CD8-positive, alpha-beta memory T cell (primary cell): ENCODE measurements around the gene DDR1. TPM values are rescaled to one million over a fixed set of nuclear protein-coding genes. Genes with fewer than 3 reads are reported as not detected.
A peak's percentile ranks its signal among the peaks of the same experiment; 100 is the strongest.

Source experiments
- CTCF ChIA-PET: fragments of 350-600 bp; sonication (Branson Sonifier 250); formaldehyde crosslinking; loops from one replicate; lab custom pipeline; 2021; ENCODE audit warnings: antibody characterized with exemption; lab: Charles Lee
- POLR2A ChIA-PET: fragments of 350-600 bp; sonication (Branson Sonifier 250); formaldehyde crosslinking; loops from one replicate; lab custom pipeline; 2021; ENCODE audit warnings: antibody characterized with exemption; lab: Charles Lee
- DNase-seq, 5 donors: peaks; one replicate each; pipeline versions ENCODE4 v3.0.0 to v3.0.0-alpha.2; 2020 to 2022; ENCODE audit warnings: mixed read lengths in 1 of 5
- H3K27ac ChIP-seq: one replicate; pipeline ENCODE4 v1.7.0; 2013; ENCODE audit warnings: low read depth, mild to moderate bottlenecking, low read length, moderate library complexity
- H3K27me3 ChIP-seq: 2 replicates; pipeline ENCODE4 v1.7.0; 2013; ENCODE audit warnings: low read length, mild to moderate bottlenecking; ENCODE audit not compliant: insufficient read depth, poor library complexity, severe bottlenecking
- H3K36me3 ChIP-seq: 2 replicates; pipeline ENCODE4 v1.7.0; 2013; ENCODE audit warnings: mild to moderate bottlenecking, low read length, moderate library complexity; ENCODE audit not compliant: insufficient read depth
- H3K4me1 ChIP-seq: 2 replicates; pipeline ENCODE4 v1.7.0; 2013; ENCODE audit warnings: mild to moderate bottlenecking, low read length, moderate library complexity; ENCODE audit not compliant: insufficient read depth
- H3K4me3 ChIP-seq: 2 replicates; pipeline ENCODE4 v1.7.0; 2013; ENCODE audit warnings: mild to moderate bottlenecking, low read length
- H3K9me3 ChIP-seq: 2 replicates; pipeline ENCODE4 v1.7.0; 2013; ENCODE audit warnings: mild to moderate bottlenecking, low read length
- H3K27ac Mint-ChIP-seq, 8 donors: one replicate each; pipeline ENCODE4 v1.8.0; 2020 to 2021; ENCODE audit warnings: mixed read lengths in 8 of 8, mild to moderate bottlenecking in 6 of 8, inconsistent platforms in 3 of 8, moderate library complexity in 3 of 8
- H3K27me3 Mint-ChIP-seq, 2 donors: one replicate each; pipeline ENCODE4 v1.8.0; 2020 to 2021; ENCODE audit warnings: mixed read lengths in 2 of 2, mild to moderate bottlenecking in 1 of 2, moderate library complexity in 1 of 2
- H3K36me3 Mint-ChIP-seq, 3 donors: one replicate each; pipeline ENCODE4 v1.8.0; 2020 to 2021; ENCODE audit warnings: mixed read lengths in 3 of 3, inconsistent platforms in 1 of 3, mild to moderate bottlenecking in 1 of 3
- H3K4me1 Mint-ChIP-seq, 3 donors: one replicate each; pipeline ENCODE4 v1.8.0; 2020 to 2021; ENCODE audit warnings: mixed read lengths in 3 of 3, inconsistent platforms in 1 of 3, mild to moderate bottlenecking in 1 of 3
- H3K4me3 Mint-ChIP-seq, 7 donors: one replicate each; pipeline ENCODE4 v1.8.0; 2020 to 2021; ENCODE audit warnings: mixed read lengths in 7 of 7, mild to moderate bottlenecking in 6 of 7, moderate library complexity in 4 of 7, inconsistent platforms in 2 of 7
- H3K9me3 Mint-ChIP-seq, 5 donors: one replicate each; pipeline ENCODE4 v1.8.0; 2020 to 2022; ENCODE audit warnings: mixed read lengths in 5 of 5, mild to moderate bottlenecking in 3 of 5, moderate library complexity in 2 of 5, inconsistent platforms in 1 of 5
- polyA plus RNA-seq: library from polyadenylated mRNA; unstranded; fragments of 300-500 nt; fragmentation: Illumina TruSeq; gene quantifications from one replicate; pipeline ENCODE4 v1.2.3, GENCODE V29; 2021
- total RNA-seq, 2 experiments: library from RNA; stranded (reverse); gene quantifications; one replicate each; pipeline ENCODE4 v1.2.3, GENCODE V29; 2021

Gene DDR1
- total and polyA plus RNA-seq, 3 experiments from 2014 or later = 1.2 to 10.5 (median 10.1) TPM

DNA sequence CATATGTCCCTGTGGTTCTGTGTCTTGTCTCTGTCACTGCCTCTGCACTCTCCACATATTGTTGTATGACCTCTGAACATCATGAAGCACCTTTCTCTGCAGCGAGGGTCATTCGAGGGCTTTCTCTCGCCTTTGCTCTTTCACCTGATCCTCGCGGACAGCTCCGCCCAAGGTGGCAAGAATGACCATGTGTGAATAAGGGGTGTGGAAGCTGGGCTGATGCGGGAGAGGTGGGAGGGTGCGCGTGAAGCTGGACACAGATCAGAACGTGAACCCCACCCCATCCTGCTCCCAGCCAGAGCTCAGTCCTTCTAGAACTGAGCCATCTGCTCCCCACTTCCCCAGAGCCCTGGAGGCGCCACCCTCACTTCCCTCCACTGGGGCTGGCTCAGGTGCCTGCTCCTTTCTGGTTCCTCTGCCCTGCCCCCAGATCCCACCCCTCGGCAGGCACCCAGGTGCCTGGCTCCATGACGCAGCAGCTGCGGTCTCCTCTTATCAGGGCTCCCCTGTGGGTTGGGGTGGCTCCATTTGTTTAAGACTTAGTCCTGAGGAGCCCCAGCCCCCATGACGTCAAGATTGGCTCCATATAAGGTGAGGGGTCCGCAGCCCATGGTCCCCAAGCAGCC, 56.2 kb downstream of the DDR1 start, which contains the start of gene MUCL3:
TSS of gene MUCL3 (plus strand) at position 613 of the 626 bp plus-strand sequence. CDS start 27 bp downstream, outside the sequence.
- Histone ChIP-seq H3K27me3 (peaks cover 22% of the 10 kb centered on the region), H3K4me3 (no peak within 1 kb of the TSS), H3K27ac (no peak within 1 kb of the TSS), H3K4me1 (no peaks in the 10 kb centered on the region), H3K9me3 (no peaks in the 10 kb centered on the region), H3K36me3 (no peaks in the 10 kb centered on the region)
- Mint-ChIP-seq H3K4me1 (peaks cover 0 to 1% (median 0%) of the 10 kb centered on the region in 3 donors), H3K27me3 (peaks cover 34 to 77% of the 10 kb centered on the region in 2 donors), H3K4me3 (no peak within 1 kb of the TSS), H3K36me3 (peaks cover 0 to 3% (median 0%) of the 10 kb centered on the region in 3 donors), H3K9me3 (no peaks in the 10 kb centered on the region), H3K27ac (no peak within 1 kb of the TSS)
- ChIA-PET POLR2A (no interaction called here), CTCF (interaction anchor here (1.0 kb wide), 1 partner anchor 18 kb away, joined by 3 read pairs; no protein-coding TSS in a partner anchor)
- DNase-seq = no peak

DNA sequence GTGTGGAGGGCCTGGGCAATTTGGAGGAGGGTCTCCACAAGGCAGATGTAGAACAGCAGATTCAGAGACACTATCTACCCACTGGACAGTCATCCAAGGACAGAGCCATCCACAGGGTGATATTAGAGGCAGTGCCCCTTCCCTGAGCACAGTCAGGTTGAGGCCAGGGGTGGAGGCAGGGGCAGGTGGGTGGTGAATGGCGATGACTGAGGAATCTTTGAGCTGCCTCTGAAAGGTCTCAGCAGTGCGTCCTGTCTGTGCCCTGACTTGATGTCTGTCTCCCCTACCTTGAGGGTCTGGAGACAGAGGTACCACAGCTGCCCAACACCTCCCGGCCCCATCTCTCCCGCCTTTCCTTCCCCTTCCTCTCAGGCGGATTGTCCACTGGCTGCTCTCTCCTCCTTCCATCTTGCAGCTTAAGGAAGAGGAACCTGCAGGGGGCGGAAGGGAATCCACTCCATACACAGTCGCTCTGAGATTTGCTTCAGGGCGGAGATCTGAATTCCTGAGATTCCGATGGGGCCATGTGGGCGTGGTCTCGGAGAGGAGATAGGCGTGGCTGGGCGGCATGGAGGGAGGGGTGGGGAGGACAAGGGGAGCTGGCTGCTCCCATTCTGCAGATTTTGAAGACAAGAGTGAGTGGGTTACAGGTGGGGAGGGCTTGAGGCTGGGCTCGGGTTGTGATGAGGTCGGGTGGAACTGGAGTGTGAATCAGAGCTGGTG, 58.2 kb downstream of the DDR1 start:
- peaks cover 0 to 3% (median 0%) of the 10 kb centered on the region in 3 donors for H3K36me3 Mint-ChIP-seq
- H3K4me1 Mint-ChIP-seq = peaks cover 0 to 1% (median 0%) of the 10 kb centered on the region in 3 donors
- H3K4me3 ChIP-seq = no peak overlapping the region
- H3K36me3 ChIP-seq = no peaks in the 10 kb centered on the region
- CTCF ChIA-PET = interaction anchor here (1.8 kb wide), 1 partner anchor 137 kb away, joined by 5 read pairs; no protein-coding TSS in a partner anchor
- no peak overlapping the region for H3K4me3 Mint-ChIP-seq
- H3K27me3 Mint-ChIP-seq = peaks cover 40 to 72% of the 10 kb centered on the region in 2 donors
- POLR2A ChIA-PET = no interaction called here
- H3K4me1 ChIP-seq = no peaks in the 10 kb centered on the region
- no peak overlapping the region for H3K27ac ChIP-seq
- no peaks in the 10 kb centered on the region for H3K9me3 Mint-ChIP-seq
- DNase-seq = no peak
- peaks cover 22% of the 10 kb centered on the region for H3K27me3 ChIP-seq
- peak overlapping the region in 1 of 8 donors; percentile 61 for H3K27ac Mint-ChIP-seq
- no peaks in the 10 kb centered on the region for H3K9me3 ChIP-seq

DNA sequence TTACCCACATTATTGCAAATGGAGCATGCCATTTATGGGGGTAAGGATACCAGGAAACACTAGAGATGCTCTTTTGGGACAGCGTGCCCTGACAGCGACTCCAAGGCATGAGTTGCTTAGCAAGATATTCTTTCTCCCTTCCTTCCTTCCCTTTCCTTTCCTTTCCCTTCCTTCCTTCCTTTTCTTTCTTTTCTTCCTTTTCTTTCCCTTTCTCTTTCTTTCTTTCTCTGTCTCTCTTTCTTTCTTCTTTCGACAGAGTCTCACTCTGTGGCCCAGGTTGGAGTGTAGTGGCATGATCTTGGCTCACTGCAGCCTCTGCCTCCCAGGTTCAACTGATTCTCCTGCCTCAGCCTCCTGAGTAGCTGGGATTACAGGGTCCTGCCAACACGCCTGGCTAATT, 59.7 kb downstream of the DDR1 start:
- H3K27ac Mint-ChIP-seq = no peak overlapping the region
- H3K9me3 Mint-ChIP-seq = no peaks in the 10 kb centered on the region
- Histone ChIP-seq H3K27ac (no peak overlapping the region), H3K9me3 (no peaks in the 10 kb centered on the region), H3K27me3 (peaks cover 18% of the 10 kb centered on the region), H3K36me3 (no peaks in the 10 kb centered on the region), H3K4me3 (no peak overlapping the region), H3K4me1 (no peaks in the 10 kb centered on the region)
- H3K4me1 Mint-ChIP-seq = peaks cover 0 to 1% (median 0%) of the 10 kb centered on the region in 3 donors
- no peak overlapping the region for H3K4me3 Mint-ChIP-seq
- H3K36me3 Mint-ChIP-seq = peaks cover 0 to 9% (median 0%) of the 10 kb centered on the region in 3 donors
- ChIA-PET POLR2A (no interaction called here), CTCF (no interaction called here)
- peaks cover 51 to 74% of the 10 kb centered on the region in 2 donors for H3K27me3 Mint-ChIP-seq
- DNase-seq = no peak

DNA sequence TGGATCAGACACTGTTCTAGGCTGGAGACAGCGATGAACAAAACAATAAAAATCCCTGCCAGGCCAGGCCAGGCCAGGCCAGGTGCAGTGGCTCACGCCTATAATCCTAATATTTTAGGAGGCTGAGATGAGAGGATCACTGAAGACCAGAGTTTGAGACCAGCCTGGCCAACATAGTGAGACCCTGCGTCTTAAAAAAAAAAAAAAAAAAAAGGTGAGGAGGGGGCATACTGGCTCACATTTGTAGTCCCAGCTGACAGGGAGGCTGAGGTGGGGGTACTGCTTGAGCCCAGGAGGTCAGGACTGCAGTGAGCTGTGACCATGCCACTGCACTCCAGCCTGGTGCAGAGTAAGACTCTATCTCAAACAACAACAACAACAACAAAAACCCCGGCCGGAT, 61.0 kb downstream of the DDR1 start:
- peaks cover 0 to 18% (median 0%) of the 10 kb centered on the region in 3 donors for H3K36me3 Mint-ChIP-seq
- Histone ChIP-seq H3K27ac (no peak overlapping the region), H3K4me3 (no peak overlapping the region), H3K27me3 (peaks cover 13% of the 10 kb centered on the region), H3K9me3 (no peaks in the 10 kb centered on the region), H3K4me1 (no peaks in the 10 kb centered on the region), H3K36me3 (no peaks in the 10 kb centered on the region)
- ChIA-PET CTCF (no interaction called here), POLR2A (no interaction called here)
- DNase-seq = no peak
- no peak overlapping the region for H3K4me3 Mint-ChIP-seq
- peaks cover 55 to 70% of the 10 kb centered on the region in 2 donors for H3K27me3 Mint-ChIP-seq
- H3K27ac Mint-ChIP-seq = no peak overlapping the region
- no peaks in the 10 kb centered on the region for H3K9me3 Mint-ChIP-seq
- H3K4me1 Mint-ChIP-seq = peaks cover 0 to 1% (median 0%) of the 10 kb centered on the region in 3 donors

DNA sequence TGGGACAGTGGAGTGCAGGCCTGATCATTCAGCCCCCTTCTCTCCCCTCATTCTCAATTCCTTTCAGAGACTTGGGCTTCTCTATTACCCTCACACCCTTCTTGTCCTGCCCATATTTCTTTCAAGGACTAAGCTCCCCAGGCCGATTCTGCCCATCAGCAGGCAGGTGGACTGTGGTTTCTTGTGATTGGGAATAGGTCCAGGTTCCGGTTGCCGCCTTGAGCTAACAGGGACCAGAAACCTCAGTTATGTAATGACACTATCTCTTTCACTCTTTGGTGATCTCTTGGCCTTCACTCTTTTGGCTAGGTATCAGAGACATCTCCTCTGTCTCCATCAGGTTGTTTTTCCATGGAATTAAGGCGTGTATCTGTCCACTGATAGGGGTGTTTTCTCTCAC, 62.9 kb downstream of the DDR1 start:
- Mint-ChIP-seq H3K27ac (no peak overlapping the region), H3K36me3 (peaks cover 0 to 23% (median 0%) of the 10 kb centered on the region in 3 donors), H3K4me3 (no peak overlapping the region), H3K27me3 (peaks cover 57 to 60% of the 10 kb centered on the region in 2 donors), H3K4me1 (peaks cover 0 to 1% (median 0%) of the 10 kb centered on the region in 3 donors), H3K9me3 (no peaks in the 10 kb centered on the region)
- CTCF ChIA-PET = interaction anchor here (1.0 kb wide), 1 partner anchor 18 kb away, joined by 3 read pairs; no protein-coding TSS in a partner anchor
- POLR2A ChIA-PET = no interaction called here
- peaks cover 6% of the 10 kb centered on the region for H3K27me3 ChIP-seq
- no peak overlapping the region for H3K27ac ChIP-seq
- H3K4me1 ChIP-seq = no peaks in the 10 kb centered on the region
- no peaks in the 10 kb centered on the region for H3K36me3 ChIP-seq
- H3K4me3 ChIP-seq = no peak overlapping the region
- no peaks in the 10 kb centered on the region for H3K9me3 ChIP-seq
- no peak for DNase-seq

DNA sequence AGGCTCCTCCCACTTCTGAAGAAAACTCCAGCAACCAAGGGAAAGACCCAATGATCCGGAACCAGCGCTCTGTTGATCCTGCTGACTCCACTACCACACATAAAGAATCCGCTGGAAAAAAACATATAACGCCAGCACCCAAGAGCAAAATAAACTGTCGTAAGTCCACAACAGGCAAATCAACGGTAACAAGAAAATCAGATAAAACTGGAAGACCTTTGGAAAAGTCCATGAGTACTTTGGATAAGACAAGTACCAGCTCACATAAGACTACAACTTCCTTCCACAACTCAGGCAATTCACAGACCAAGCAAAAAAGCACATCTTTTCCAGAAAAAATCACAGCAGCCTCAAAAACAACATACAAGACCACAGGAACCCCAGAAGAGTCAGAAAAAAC, 64.5 kb downstream of the DDR1 start:
- Histone ChIP-seq H3K9me3 (no peaks in the 10 kb centered on the region), H3K4me3 (no peak overlapping the region), H3K27me3 (no peaks in the 10 kb centered on the region), H3K36me3 (no peaks in the 10 kb centered on the region), H3K27ac (no peak overlapping the region), H3K4me1 (no peaks in the 10 kb centered on the region)
- peaks cover 0 to 23% (median 0%) of the 10 kb centered on the region in 3 donors for H3K36me3 Mint-ChIP-seq
- H3K27ac Mint-ChIP-seq = peak overlapping the region in 1 of 8 donors; percentile 27
- POLR2A ChIA-PET = no interaction called here
- CTCF ChIA-PET = no interaction called here
- no peak overlapping the region for H3K4me3 Mint-ChIP-seq
- H3K27me3 Mint-ChIP-seq = peaks cover 43 to 56% of the 10 kb centered on the region in 2 donors
- DNase-seq = no peak
- H3K9me3 Mint-ChIP-seq = no peaks in the 10 kb centered on the region
- no peaks in the 10 kb centered on the region for H3K4me1 Mint-ChIP-seq

Other genes with a start within 250 kb of the DDR1 start
- gene C6orf136, start 237.4 kb upstream of the DDR1 start, total RNA-seq = 10 to 100 TPM; 35.9 to 42.2 TPM
- gene C6orf136, start 237.4 kb upstream of the DDR1 start, polyA plus RNA-seq = 11.8 TPM
- gene DHX16, start 211.5 kb upstream of the DDR1 start, total RNA-seq = 10 to 100 TPM; 47.5 to 49.1 TPM
- 31.0 TPM for gene DHX16, start 211.5 kb upstream of the DDR1 start, polyA plus RNA-seq
- gene PPP1R18, start 197.9 kb upstream of the DDR1 start, total RNA-seq = 100 to 1,000 TPM; 149 to 153 TPM
- 166 TPM for gene PPP1R18, start 197.9 kb upstream of the DDR1 start, polyA plus RNA-seq
- gene NRM, start 193.5 kb upstream of the DDR1 start, total RNA-seq = 10 to 100 TPM; 28.1 to 29.2 TPM
- gene NRM, start 193.5 kb upstream of the DDR1 start, polyA plus RNA-seq = 11.7 TPM
- 10 to 100 TPM; 59.4 to 71.1 TPM for gene MDC1, start 167.2 kb upstream of the DDR1 start, total RNA-seq
- gene MDC1, start 167.2 kb upstream of the DDR1 start, polyA plus RNA-seq = 6.4 TPM
- gene TUBB, start 164.2 kb upstream of the DDR1 start, total RNA-seq = 1,000 to 10,000 TPM; 1,610 to 1,639 TPM
- 136 TPM for gene TUBB, start 164.2 kb upstream of the DDR1 start, polyA plus RNA-seq
- 100 to 1,000 TPM; 154 to 155 TPM for gene FLOT1, start 141.8 kb upstream of the DDR1 start, total RNA-seq
- gene FLOT1, start 141.8 kb upstream of the DDR1 start, polyA plus RNA-seq = 104 TPM
- 100 to 1,000 TPM; 267 to 294 TPM for gene IER3, start 140.0 kb upstream of the DDR1 start, total RNA-seq
- gene IER3, start 140.0 kb upstream of the DDR1 start, polyA plus RNA-seq = 0.58 TPM
- gene GTF2H4, start 23.7 kb downstream of the DDR1 start, total RNA-seq = 10 to 100 TPM; 48.2 to 55.3 TPM
- 7.5 TPM for gene GTF2H4, start 23.7 kb downstream of the DDR1 start, polyA plus RNA-seq
- gene VARS2, start 29.7 kb downstream of the DDR1 start, total RNA-seq = 10 to 100 TPM; 82.4 to 86.0 TPM
- 16.2 TPM for gene VARS2, start 29.7 kb downstream of the DDR1 start, polyA plus RNA-seq
- gene SFTA2, start 47.7 kb downstream of the DDR1 start, total RNA-seq = not detected
- not detected for gene SFTA2, start 47.7 kb downstream of the DDR1 start, polyA plus RNA-seq
- gene MUCL3, start 56.5 kb downstream of the DDR1 start, total RNA-seq = not detected
- gene MUCL3, start 56.5 kb downstream of the DDR1 start, polyA plus RNA-seq = not detected
- gene MUC21, start 99.2 kb downstream of the DDR1 start, total RNA-seq = not detected
- not detected for gene MUC21, start 99.2 kb downstream of the DDR1 start, polyA plus RNA-seq
- gene MUC22, start 126.0 kb downstream of the DDR1 start, total RNA-seq = not detected
- not detected for gene MUC22, start 126.0 kb downstream of the DDR1 start, polyA plus RNA-seq
- gene C6orf15, start 228.1 kb downstream of the DDR1 start, total RNA-seq = not detected
- gene C6orf15, start 228.1 kb downstream of the DDR1 start, polyA plus RNA-seq = not detected
- not detected for gene PSORS1C1, start 230.3 kb downstream of the DDR1 start, total RNA-seq
- not detected for gene PSORS1C1, start 230.3 kb downstream of the DDR1 start, polyA plus RNA-seq
- gene CDSN, start 235.9 kb downstream of the DDR1 start, total RNA-seq = not detected
- not detected for gene CDSN, start 235.9 kb downstream of the DDR1 start, polyA plus RNA-seq